Neutrophil (primary cell): ENCODE measurements around the gene CTBP2.

Source experiments
- H3K27ac ChIP-seq: fragments of 200-600 bp; sonication (generic); 2 replicates; pipeline ENCODE4 v1.5.1; 2016; ENCODE audit warnings: mild to moderate bottlenecking, moderate library complexity
- H3K27me3 ChIP-seq: fragments of 200-600 bp; sonication (generic); 2 replicates; pipeline ENCODE4 v1.6.0; 2016; ENCODE audit warnings: mild to moderate bottlenecking
- H3K36me3 ChIP-seq: fragments of 200-600 bp; sonication (generic); 2 replicates; pipeline ENCODE4 v1.5.1; 2017
- H3K4me1 ChIP-seq, 2 experiments: fragments of 200-600 bp in 1 of 2; sonication (generic) in 1 of 2; 1 replicate in 1 of 2; 2 replicates in 1 of 2; pipeline versions ENCODE4 v1.5.1 to v1.6.1; 2013 to 2016; ENCODE audit warnings: low read depth in 1 of 2, low read length in 1 of 2, mild to moderate bottlenecking in 1 of 2, moderate library complexity in 1 of 2; ENCODE audit not compliant: control insufficient read depth in 1 of 2, insufficient read depth in 1 of 2
- H3K4me3 ChIP-seq, 2 experiments: fragments of 200-600 bp in 1 of 2; sonication (generic) in 1 of 2; 1 replicate in 1 of 2; 2 replicates in 1 of 2; pipeline ENCODE4 v1.5.1; 2013 to 2016; ENCODE audit warnings: low read depth in 1 of 2, low read length in 1 of 2, mild to moderate bottlenecking in 1 of 2, moderate library complexity in 1 of 2
- H3K9me3 ChIP-seq: fragments of 200-600 bp; sonication (generic); 2 replicates; pipeline ENCODE4 v1.5.1; 2016
- TF ChIP-seq, protein P1 (sequence below): fragments of 200-600 bp; sonication (generic); IDR thresholded peaks from 2 replicates; pipeline ENCODE4 v1.5.1; 2016; ENCODE audit warnings: antibody characterized with exemption

CTBP2 gene

GRCh38 chr10:125035136-125035535, 125.2 kb downstream of the CTBP2 start:
- no peak overlapping the region for H3K4me3 ChIP-seq
- no peaks in the 10 kb centered on the region for H3K9me3 ChIP-seq
- no peaks in the 10 kb centered on the region for H3K4me1 ChIP-seq
- H3K27me3 ChIP-seq, result no peaks in the 10 kb centered on the region
- TF ChIP-seq, protein P1, sequence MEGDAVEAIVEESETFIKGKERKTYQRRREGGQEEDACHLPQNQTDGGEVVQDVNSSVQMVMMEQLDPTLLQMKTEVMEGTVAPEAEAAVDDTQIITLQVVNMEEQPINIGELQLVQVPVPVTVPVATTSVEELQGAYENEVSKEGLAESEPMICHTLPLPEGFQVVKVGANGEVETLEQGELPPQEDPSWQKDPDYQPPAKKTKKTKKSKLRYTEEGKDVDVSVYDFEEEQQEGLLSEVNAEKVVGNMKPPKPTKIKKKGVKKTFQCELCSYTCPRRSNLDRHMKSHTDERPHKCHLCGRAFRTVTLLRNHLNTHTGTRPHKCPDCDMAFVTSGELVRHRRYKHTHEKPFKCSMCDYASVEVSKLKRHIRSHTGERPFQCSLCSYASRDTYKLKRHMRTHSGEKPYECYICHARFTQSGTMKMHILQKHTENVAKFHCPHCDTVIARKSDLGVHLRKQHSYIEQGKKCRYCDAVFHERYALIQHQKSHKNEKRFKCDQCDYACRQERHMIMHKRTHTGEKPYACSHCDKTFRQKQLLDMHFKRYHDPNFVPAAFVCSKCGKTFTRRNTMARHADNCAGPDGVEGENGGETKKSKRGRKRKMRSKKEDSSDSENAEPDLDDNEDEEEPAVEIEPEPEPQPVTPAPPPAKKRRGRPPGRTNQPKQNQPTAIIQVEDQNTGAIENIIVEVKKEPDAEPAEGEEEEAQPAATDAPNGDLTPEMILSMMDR, result no peak
- H3K36me3 ChIP-seq, result peaks cover 60% of the 10 kb centered on the region
- H3K27ac ChIP-seq, result no peak overlapping the region

DNA sequence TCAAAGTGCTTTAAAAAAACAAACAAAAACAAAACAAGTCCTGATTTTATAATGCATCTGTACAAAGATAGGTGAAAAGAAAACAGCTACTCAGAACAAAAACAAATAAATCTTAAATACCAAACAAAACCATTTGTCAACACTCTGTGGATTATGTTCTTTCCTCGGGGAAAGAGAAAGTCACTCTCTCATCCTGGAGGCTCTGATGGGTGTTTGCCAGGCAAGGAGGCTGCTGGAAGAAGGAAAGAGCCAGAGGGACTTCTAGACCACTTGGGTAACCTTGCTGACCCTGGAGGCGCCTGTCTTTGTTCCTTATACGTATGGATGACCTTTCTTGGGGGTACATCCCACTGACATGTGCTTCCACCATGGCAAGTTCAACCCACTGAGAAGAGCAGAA, 125.7 kb downstream of the CTBP2 start:
- no peak overlapping the region for H3K27ac ChIP-seq
- TF ChIP-seq, protein P1, result no peak
- no peak overlapping the region for H3K4me3 ChIP-seq
- peaks cover 60% of the 10 kb centered on the region for H3K36me3 ChIP-seq
- no peaks in the 10 kb centered on the region for H3K27me3 ChIP-seq
- H3K9me3 ChIP-seq, result no peaks in the 10 kb centered on the region
- H3K4me1 ChIP-seq, result no peaks in the 10 kb centered on the region

- no peaks in the 10 kb centered on the region for H3K27me3 ChIP-seq
- no peak overlapping the region for H3K4me3 ChIP-seq
- TF ChIP-seq, protein P1, result no peak
- H3K27ac ChIP-seq, result no peak overlapping the region
- no peaks in the 10 kb centered on the region for H3K9me3 ChIP-seq
- H3K4me1 ChIP-seq, result no peaks in the 10 kb centered on the region
- peaks cover 56% of the 10 kb centered on the region for H3K36me3 ChIP-seq
Observed at GRCh38 chr10:125033146-125033924, 127.0 kb downstream of the CTBP2 start.

DNA sequence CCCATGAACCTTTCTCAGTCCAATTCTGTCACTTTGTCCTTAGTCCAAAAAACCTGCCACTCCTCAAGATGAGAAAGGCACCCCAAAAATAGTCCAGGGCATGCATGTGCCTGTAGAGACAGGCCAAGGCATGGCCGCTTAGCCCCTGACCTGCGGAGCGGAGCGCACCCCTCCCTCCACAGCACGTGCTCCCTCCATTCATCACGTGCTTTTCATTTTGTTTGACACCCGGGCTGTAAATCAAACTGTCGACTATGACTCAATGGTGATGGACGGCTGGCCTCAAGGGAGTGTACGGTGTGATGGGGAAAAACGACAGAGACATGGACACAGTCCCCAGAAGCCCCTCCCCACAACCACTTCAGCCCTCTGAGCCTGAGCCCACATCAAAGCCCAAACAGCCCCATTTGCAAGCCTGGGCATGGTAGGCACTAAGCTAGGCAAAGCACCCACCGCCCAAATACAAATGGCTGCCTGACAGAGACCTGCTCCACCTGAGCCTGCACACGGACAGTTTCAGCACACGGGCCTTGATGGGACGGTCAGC, 127.8 kb downstream of the CTBP2 start:
- no peaks in the 10 kb centered on the region for H3K27me3 ChIP-seq
- peaks cover 54% of the 10 kb centered on the region for H3K36me3 ChIP-seq
- TF ChIP-seq, protein P1, result no peak
- H3K4me3 ChIP-seq, result no peak overlapping the region
- no peaks in the 10 kb centered on the region for H3K4me1 ChIP-seq
- H3K27ac ChIP-seq, result no peak overlapping the region
- H3K9me3 ChIP-seq, result no peaks in the 10 kb centered on the region

GRCh38 chr10:125030567-125031197, 129.7 kb downstream of the CTBP2 start:
- Histone ChIP-seq H3K9me3 (no peaks in the 10 kb centered on the region), H3K36me3 (peaks cover 57% of the 10 kb centered on the region), H3K4me3 (no peak overlapping the region), H3K27ac (no peak overlapping the region), H3K4me1 (no peaks in the 10 kb centered on the region), H3K27me3 (no peaks in the 10 kb centered on the region)
- TF ChIP-seq, protein P1, result no peak
